ENCODE data around the gene TOX4. TPM values are rescaled to one million over a fixed set of nuclear protein-coding genes. Genes with fewer than 3 reads are reported as not detected.
A peak's percentile ranks its signal among the peaks of the same experiment; 100 is the strongest.

Gene TOX4
- total and polyA plus RNA-seq, 12 donors = 14.9 to 104 (median 93.8) TPM

DNA sequence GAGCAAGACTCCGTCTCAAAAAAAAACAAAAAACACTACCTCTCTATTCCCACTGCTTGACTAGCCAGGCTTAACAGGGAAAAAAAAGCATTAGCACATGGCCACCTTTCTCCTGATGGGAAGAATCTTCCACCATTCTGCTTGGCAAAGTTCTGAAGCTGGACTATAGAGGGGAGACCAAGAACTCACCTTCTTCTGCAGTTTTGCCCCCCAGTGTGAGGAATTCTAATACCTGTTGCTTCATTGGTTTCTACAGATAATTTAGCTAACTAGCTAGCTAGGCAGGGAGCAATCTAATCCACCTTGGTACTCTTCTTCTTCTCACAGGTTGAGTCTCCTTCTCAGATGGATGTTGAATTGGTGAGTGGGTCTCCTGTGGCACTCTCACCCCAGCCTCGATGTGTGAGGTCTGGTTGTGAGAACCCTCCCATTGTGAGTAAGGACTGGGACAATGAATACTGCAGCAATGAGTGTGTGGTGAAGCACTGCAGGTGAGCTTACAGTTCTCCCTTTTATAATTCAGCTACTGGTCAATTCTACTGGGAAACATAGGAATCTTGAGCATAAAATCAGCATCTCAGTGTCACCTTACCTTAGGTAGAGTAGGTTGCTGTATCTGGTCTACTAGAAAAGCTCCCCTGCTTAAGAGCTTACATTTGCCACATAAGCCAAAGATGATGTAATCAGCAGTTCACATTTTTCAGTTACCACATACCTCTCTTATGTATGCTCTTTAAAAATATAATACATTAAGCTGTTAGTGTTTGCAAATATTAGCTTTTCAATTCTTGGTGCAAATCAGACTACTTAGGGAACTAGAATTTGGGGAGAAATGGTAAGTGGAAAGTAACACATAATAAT is 18.1 kb downstream of the TOX4 start:
- no peaks in the 10 kb centered on the region for H3K9me3 ChIP-seq
- TF ChIP-seq, protein P1, sequence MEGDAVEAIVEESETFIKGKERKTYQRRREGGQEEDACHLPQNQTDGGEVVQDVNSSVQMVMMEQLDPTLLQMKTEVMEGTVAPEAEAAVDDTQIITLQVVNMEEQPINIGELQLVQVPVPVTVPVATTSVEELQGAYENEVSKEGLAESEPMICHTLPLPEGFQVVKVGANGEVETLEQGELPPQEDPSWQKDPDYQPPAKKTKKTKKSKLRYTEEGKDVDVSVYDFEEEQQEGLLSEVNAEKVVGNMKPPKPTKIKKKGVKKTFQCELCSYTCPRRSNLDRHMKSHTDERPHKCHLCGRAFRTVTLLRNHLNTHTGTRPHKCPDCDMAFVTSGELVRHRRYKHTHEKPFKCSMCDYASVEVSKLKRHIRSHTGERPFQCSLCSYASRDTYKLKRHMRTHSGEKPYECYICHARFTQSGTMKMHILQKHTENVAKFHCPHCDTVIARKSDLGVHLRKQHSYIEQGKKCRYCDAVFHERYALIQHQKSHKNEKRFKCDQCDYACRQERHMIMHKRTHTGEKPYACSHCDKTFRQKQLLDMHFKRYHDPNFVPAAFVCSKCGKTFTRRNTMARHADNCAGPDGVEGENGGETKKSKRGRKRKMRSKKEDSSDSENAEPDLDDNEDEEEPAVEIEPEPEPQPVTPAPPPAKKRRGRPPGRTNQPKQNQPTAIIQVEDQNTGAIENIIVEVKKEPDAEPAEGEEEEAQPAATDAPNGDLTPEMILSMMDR (IDR thresholded peaks at IDR 0.05) = no peak
- intact Hi-C loops (cut with DNase I) = loop anchor here in 5 of 10 donors (5.0 to 10.0 kb wide), 2 partner anchors 60 to 62 kb away; no protein-coding TSS in a partner anchor

GRCh38 chr14:21496453-21496852 is 19.5 kb downstream of the TOX4 start:
- Histone ChIP-seq H3K4me3 (no peak overlapping the region), H3K27me3 (no peaks in the 10 kb centered on the region), H3K27ac (no peak overlapping the region), H3K9me3 (no peaks in the 10 kb centered on the region), H3K36me3 (peaks cover 0 to 100% (median 78%) of the 10 kb centered on the region in 9 donors), H3K4me1 (no peaks in the 10 kb centered on the region)
- TF ChIP-seq, protein P1 (IDR thresholded peaks at IDR 0.05) = no peak
- ATAC-seq = peak in 4 of 8 donors; percentile 16 to 55 (median 26)
- intact Hi-C loops (cut with DNase I) = loop anchor here in 5 of 10 donors (5.0 to 10.0 kb wide), 2 partner anchors 58 to 61 kb away; no protein-coding TSS in a partner anchor
- WGBS, 2 donors = 86 to 95% methylated on average over 2 of the region's 2 CpGs
- no peak for DNase-seq

More for the DNA sequence above, 18.1 kb downstream of the TOX4 start:
- Histone ChIP-seq H3K36me3 (peaks cover 0 to 100% (median 80%) of the 10 kb centered on the region in 9 donors), H3K27ac (no peak overlapping the region), H3K27me3 (no peaks in the 10 kb centered on the region), H3K4me1 (no peaks in the 10 kb centered on the region), H3K4me3 (no peak overlapping the region)
- no peak for DNase-seq
- no peak for ATAC-seq
- 90 to 91% methylated on average over 2 of the region's 2 CpGs for WGBS, 2 donors

GRCh38 chr14:21498540-21499526 is 21.8 kb downstream of the TOX4 start:
- Histone ChIP-seq H3K27me3 (no peaks in the 10 kb centered on the region), H3K36me3 (peaks cover 0 to 100% (median 73%) of the 10 kb centered on the region in 9 donors), H3K9me3 (no peaks in the 10 kb centered on the region), H3K4me3 (no peak overlapping the region), H3K4me1 (no peaks in the 10 kb centered on the region), H3K27ac (no peak overlapping the region)
- peak in 4 of 8 donors; percentile 22 to 32 (median 24) for ATAC-seq
- TF ChIP-seq, protein P1 (IDR thresholded peaks at IDR 0.05) = peak; percentile 6 to 61 (median 49)
- intact Hi-C loops (cut with DNase I) = loop anchor here in 6 of 10 donors (2.0 to 10.0 kb wide), 3 partner anchors 56 to 58 kb away; no protein-coding TSS in a partner anchor
- DNase-seq = no peak
- 68 to 74% methylated on average over 5 of the region's 5 CpGs for WGBS, 2 donors

- H3K4me1 ChIP-seq = peaks cover 0 to 12% (median 0%) of the 10 kb centered on the region in 9 donors
- no peak overlapping the region for H3K27ac ChIP-seq
- ATAC-seq (no peak), DNase-seq (no peak)
- no peaks in the 10 kb centered on the region for H3K27me3 ChIP-seq
- no peak overlapping the region for H3K4me3 ChIP-seq
- TF ChIP-seq, protein P1 (IDR thresholded peaks at IDR 0.05) = no peak
- intact Hi-C loops (cut with DNase I) = loop anchor here in 3 of 10 donors (2.0 to 10.0 kb wide), 3 partner anchors 53 to 56 kb away; no protein-coding TSS in a partner anchor
- no peaks in the 10 kb centered on the region for H3K9me3 ChIP-seq
- 90 to 95% methylated on average over 5 of the region's 5 CpGs for WGBS, 2 donors
- peaks cover 0 to 80% (median 53%) of the 10 kb centered on the region in 9 donors for H3K36me3 ChIP-seq
Observed at GRCh38 chr14:21501568-21501967, 24.6 kb downstream of the TOX4 start.
